Body of pancreas (tissue), 4 donors: ENCODE data around the gene RIPK4.

ENCODE experiments used
- CTCF ChIP-seq, 7 experiments: fragments of 450-650 bp in 4 of 7; fragments of 200-600 bp in 3 of 7; sonication (generic) in 3 of 7; IDR thresholded peaks; one replicate each; pipeline ENCODE4 v1.5.1; 2016 to 2019; ENCODE audit warnings: antibody characterized with exemption in 7 of 7
- POLR2A ChIP-seq, 3 donors: fragments of 450-650 bp; IDR thresholded peaks; one replicate each; pipeline ENCODE4 v1.6.1; 2016; ENCODE audit warnings: antibody characterized with exemption in 3 of 3, mild to moderate bottlenecking in 2 of 3

GRCh38 chr21:41781050-41781410 is 14.2 kb upstream of the RIPK4 start:
- TF ChIP-seq CTCF (IDR thresholded peaks at IDR 0.05) (no peak), POLR2A (IDR thresholded peaks at IDR 0.05) (no peak)
